Activated naive CD8-positive, alpha-beta T cell treated with anti-CD3 and anti-CD28 coated beads, Interleukin-2, amount 50 U/mL, for 16 hours (primary cell): Measurements from ENCODE around the gene USP38.
"Not testable (repeated sequence)": the region's sequence is repeated elsewhere in the genome, so short reads cannot be mapped to it uniquely, and the experiment has no call there.

Experiments used
- DNase-seq: peaks from one replicate; pipeline ENCODE4 v3.0.0-alpha.2; 2020; ENCODE audit warnings: low read depth, low spot score

Gene USP38

DNA sequence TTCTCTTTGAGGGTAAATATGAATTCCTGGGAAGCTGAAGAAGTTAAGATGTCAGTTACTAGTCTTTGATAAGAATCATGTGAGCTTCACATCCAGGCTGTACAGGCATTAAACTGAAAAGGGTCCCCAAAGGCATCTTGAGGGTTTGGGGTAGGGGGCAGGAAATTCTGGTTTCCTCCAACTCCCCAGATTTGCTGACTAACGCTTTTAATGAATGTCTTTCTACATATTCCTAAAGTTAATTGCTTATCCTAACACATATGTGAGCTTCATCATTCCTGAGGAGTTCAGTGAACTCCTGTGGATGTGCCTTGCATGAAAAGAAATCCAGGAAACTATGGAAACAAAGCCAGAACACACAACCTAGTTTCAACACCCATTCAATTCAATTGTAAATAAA, 78.1 kb downstream of the USP38 start:
- no peak for DNase-seq

DNA sequence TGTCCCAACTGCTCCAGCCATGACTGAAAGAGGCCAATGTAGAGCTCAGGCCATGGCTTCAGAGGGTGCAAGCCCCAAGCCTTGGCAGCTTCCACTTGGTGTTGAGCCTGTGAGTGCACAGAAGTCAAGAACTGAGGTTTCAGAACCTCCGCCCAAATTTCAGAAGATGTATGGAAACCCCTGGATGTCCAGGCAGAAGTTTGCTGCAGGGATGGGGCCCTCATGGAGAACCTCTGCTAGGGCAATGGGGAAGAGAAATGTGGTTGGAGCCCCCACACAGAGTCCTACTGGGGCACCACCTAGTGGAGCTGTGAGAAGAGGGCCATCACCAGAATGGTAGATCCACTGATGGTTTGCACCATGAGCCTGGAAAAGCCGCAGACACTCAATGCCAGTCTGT, 83.0 kb downstream of the USP38 start:
- not testable (repeated sequence) for DNase-seq

DNA sequence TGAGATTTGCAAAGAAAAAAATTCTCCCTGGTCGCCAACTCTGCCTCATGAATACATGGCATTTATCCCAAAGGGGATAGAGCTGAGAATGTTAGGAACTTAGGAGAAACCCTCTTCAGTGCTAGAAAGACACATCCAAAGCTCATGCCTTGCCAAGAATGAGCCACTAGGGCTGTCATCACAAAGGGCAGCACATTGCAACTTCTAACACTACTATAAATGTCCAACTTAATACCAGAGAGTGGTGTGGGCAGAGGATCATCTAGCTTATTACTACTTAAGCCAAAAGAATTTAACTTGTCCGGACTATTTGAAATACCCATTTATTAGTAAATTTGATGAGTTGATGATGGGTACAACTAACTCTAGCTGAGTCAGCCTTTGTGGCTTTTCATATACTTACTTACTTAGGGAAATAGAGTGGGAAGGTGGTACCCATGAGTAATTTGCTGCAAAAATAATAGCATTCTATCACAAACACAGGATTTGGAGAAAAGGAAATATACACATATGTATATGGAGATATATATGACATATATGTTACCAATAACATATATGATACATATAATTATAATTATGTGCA, 85.6 kb downstream of the USP38 start:
- DNase-seq, result no peak
